Thymus (tissue), 11 donors: ENCODE results near the gene CRTC1. TPM values are rescaled to one million over a fixed set of nuclear protein-coding genes. Genes with fewer than 3 reads are reported as not detected.
"Not testable (repeated sequence)": the region's sequence is repeated elsewhere in the genome, so short reads cannot be mapped to it uniquely, and the experiment has no call there.

Source experiments
- DNase-seq, 9 donors: peaks; one replicate each; pipeline ENCODE4 v3.0.0-alpha.2; 2013; ENCODE audit warnings: low spot score in 9 of 9, low read depth in 6 of 9, missing footprints in 1 of 9
- H3K27ac ChIP-seq, 2 donors: one replicate each; pipeline ENCODE4 v1.5.1; 2013; ENCODE audit warnings: control low read depth in 1 of 2, low read depth in 1 of 2, low read length in 1 of 2, mild to moderate bottlenecking in 1 of 2, moderate library complexity in 1 of 2
- H3K27me3 ChIP-seq, 2 donors: one replicate each; pipeline ENCODE4 v1.5.1; 2013; ENCODE audit warnings: low read length in 1 of 2; ENCODE audit not compliant: control insufficient read depth in 2 of 2, insufficient read depth in 1 of 2
- H3K36me3 ChIP-seq, 2 donors: one replicate each; pipeline ENCODE4 v1.5.1; 2013; ENCODE audit warnings: low read length in 1 of 2, mild to moderate bottlenecking in 1 of 2, moderate library complexity in 1 of 2; ENCODE audit not compliant: control insufficient read depth in 2 of 2, insufficient read depth in 2 of 2
- H3K4me1 ChIP-seq, 2 donors: one replicate each; pipeline ENCODE4 v1.5.1; 2013; ENCODE audit warnings: low read length in 2 of 2; ENCODE audit not compliant: control insufficient read depth in 2 of 2, insufficient read depth in 2 of 2
- H3K4me3 ChIP-seq, 2 donors: one replicate each; pipeline ENCODE4 v1.5.1; 2013; ENCODE audit warnings: low read length in 2 of 2, control low read depth in 1 of 2, mild to moderate bottlenecking in 1 of 2
- H3K9me3 ChIP-seq, 2 donors: one replicate each; pipeline ENCODE4 v1.5.1; 2013; ENCODE audit warnings: low read length in 1 of 2, mild to moderate bottlenecking in 1 of 2; ENCODE audit not compliant: control insufficient read depth in 2 of 2, insufficient read depth in 1 of 2
- WGBS: extraction: QIAGEN DNeasy Blood & Tissue Kit; methylation state at CpG from one replicate; pipeline ENCODE4 v1.1.7; 2013; 5-methylcytosine and 5-hydroxymethylcytosine counted together
- polyA plus RNA-seq: library from polyadenylated mRNA; stranded (reverse); fragments of 200-250 nt; gene quantifications from one replicate; pipeline ENCODE4 v1.2.3, GENCODE V29; 2013
- total RNA-seq: library from RNA; stranded (reverse); fragments of 120-200 nt; gene quantifications from one replicate; pipeline ENCODE4 v1.2.4, GENCODE V29; 2013
- donor health status: healthy.

CRTC1 gene
- total and polyA plus RNA-seq, 2 donors, result 1.2 to 9.7 TPM

- DNase-seq, result no peak
- Histone ChIP-seq H3K4me1 (no peaks in the 10 kb centered on the region), H3K36me3 (peaks cover 17 to 30% of the 10 kb centered on the region in 2 donors), H3K4me3 (no peak overlapping the region), H3K9me3 (no peaks in the 10 kb centered on the region), H3K27me3 (no peaks in the 10 kb centered on the region), H3K27ac (no peak overlapping the region)
- 93% methylated on average over 35 of the region's 35 CpGs for WGBS
These were observed 12.0 kb upstream of the CRTC1 start for GRCh38 chr19:18671303-18672043.

DNA sequence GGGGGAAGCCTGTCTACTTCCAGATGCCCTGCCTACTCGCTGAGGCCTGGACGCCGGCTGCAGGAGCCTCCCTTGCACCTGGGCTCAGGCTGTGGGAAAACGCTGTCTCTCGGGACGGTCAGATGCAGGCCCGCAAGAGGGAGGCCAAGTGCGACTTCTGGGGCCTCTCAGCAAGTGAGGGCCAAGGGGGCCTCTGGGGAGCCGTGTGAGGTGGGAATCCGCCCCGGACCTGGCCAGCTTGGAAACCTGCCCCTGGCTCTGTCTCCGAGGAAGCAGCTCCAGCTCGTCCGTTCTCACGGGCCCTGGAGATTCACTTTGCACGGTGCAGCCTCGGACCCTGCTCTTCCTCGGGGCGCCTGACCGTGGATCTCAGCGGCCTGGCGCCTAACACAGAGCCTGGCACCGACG lies 11.4 kb upstream of the CRTC1 start:
- WGBS, result 98% methylated on average over 24 of the region's 24 CpGs
- Histone ChIP-seq H3K36me3 (peaks cover 17 to 29% of the 10 kb centered on the region in 2 donors), H3K4me1 (no peaks in the 10 kb centered on the region), H3K9me3 (no peaks in the 10 kb centered on the region), H3K27me3 (no peaks in the 10 kb centered on the region), H3K27ac (no peak overlapping the region), H3K4me3 (no peak overlapping the region)
- no peak for DNase-seq

DNA sequence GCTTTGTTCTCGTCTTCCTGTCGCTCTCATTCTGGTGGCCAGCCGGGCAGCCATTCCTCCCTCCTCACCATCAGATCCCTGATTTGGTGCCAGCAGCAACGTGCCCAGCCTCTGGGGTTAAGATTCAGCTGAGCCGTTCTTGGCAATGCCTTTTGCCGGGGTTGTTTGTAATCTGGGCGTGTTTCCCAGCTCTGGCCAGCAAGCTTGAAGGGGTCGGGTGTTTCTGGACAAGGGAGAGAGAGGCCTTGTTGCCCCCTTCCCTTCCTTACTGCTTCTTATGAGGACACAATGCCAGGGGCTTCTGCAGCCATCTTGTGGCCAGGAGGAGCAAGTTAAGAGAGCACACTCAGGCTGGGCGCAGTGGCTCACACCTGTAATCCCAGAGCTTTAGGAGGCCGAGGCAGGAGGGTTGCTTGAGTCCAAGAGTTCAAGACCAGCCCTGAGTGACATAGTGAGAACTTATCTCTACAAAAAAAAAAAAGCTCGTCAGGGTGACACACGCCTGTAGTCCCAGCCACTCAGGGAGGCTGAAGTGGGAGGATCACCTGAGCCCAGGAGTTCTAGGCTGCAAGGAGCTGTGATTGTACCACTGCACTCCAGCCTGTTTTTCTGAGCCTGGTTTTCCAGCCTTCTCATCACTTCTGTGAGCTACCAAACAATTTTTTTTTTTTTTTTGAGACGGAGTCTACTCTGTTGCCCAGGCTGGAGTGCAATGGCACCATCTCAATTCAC lies 10.7 kb upstream of the CRTC1 start:
- Histone ChIP-seq H3K36me3 (peaks cover 17 to 26% of the 10 kb centered on the region in 2 donors), H3K4me1 (no peaks in the 10 kb centered on the region), H3K27ac (no peak overlapping the region), H3K9me3 (no peaks in the 10 kb centered on the region), H3K4me3 (no peak overlapping the region), H3K27me3 (peaks cover 0 to 1% of the 10 kb centered on the region in 2 donors)
- WGBS, result 91% methylated on average over 13 of the region's 13 CpGs
- DNase-seq, result no peak

DNA sequence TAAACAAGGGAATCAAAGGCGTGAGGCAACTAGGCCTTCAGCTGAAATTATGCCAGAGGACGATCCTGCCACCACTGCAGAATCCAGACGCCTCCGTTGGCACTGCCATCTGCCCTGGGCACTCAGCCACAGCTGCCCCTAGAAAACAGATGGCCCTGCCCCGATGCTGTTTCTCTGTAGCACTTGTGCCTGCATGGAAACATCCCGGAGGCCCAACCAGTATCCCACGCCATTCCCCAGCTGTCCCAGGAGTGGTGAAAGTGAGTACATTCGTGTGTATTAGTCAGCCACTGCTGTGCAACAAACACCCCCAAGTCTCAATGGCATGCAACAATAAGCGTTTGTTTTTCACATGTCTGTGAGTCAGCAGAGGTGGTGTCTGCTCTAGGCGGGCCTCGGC lies 8.9 kb upstream of the CRTC1 start:
- Histone ChIP-seq H3K27ac (no peak overlapping the region), H3K4me1 (no peaks in the 10 kb centered on the region)
- WGBS, result 97% methylated on average over 11 of the region's 11 CpGs

DNA sequence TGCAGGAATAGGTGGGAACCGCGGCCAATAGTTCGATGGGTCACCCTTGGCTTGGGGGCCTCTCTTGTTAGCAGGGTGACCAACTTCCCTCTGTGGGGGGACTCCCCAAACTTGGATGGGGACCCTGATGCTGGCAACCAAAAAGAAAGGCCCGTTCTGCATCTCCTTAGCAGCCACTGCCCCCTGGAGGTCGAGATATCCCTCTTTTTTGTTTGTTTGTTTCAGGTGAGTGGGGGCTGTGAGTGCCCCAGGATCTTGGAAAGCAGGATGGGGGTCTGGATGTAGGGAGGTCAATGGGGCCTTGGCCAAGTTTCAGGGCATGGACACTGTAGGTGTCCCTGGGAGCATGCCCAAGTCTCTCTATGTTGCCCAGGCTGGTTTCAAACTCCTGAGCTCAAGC lies 7.7 kb upstream of the CRTC1 start:
- WGBS, result 55% methylated on average over 5 of the region's 5 CpGs
- peaks cover 0 to 5% of the 10 kb centered on the region in 2 donors for H3K27me3 ChIP-seq
- H3K4me1 ChIP-seq, result no peaks in the 10 kb centered on the region
- H3K27ac ChIP-seq, result no peak overlapping the region
- DNase-seq, result peak in 2 of 9 donors; percentile 37 to 39
- no peak overlapping the region for H3K4me3 ChIP-seq
- peaks cover 0 to 8% of the 10 kb centered on the region in 2 donors for H3K36me3 ChIP-seq
- no peaks in the 10 kb centered on the region for H3K9me3 ChIP-seq

More for the DNA sequence above, 8.9 kb upstream of the CRTC1 start:
- no peak for DNase-seq
- H3K27me3 ChIP-seq, result peaks cover 0 to 5% of the 10 kb centered on the region in 2 donors
- peaks cover under 1 to 8% of the 10 kb centered on the region in 2 donors for H3K36me3 ChIP-seq
- no peak overlapping the region for H3K4me3 ChIP-seq
- no peaks in the 10 kb centered on the region for H3K9me3 ChIP-seq

GRCh38 chr19:18676692-18677091 lies 6.8 kb upstream of the CRTC1 start:
- Histone ChIP-seq H3K9me3 (no peaks in the 10 kb centered on the region), H3K27me3 (peaks cover 0 to 5% of the 10 kb centered on the region in 2 donors), H3K4me1 (no peaks in the 10 kb centered on the region), H3K36me3 (peaks cover 0 to 7% of the 10 kb centered on the region in 2 donors), H3K27ac (no peak overlapping the region), H3K4me3 (no peak overlapping the region)
- DNase-seq, result no peak
- WGBS, result 90% methylated on average over 7 of the region's 7 CpGs

GRCh38 chr19:18677156-18677555 lies 6.3 kb upstream of the CRTC1 start:
- no peak overlapping the region for H3K27ac ChIP-seq
- H3K27me3 ChIP-seq, result peaks cover 0 to 5% of the 10 kb centered on the region in 2 donors
- no peak overlapping the region for H3K4me3 ChIP-seq
- no peak for DNase-seq
- no peaks in the 10 kb centered on the region for H3K4me1 ChIP-seq
- H3K9me3 ChIP-seq, result no peaks in the 10 kb centered on the region
- WGBS, result 88% methylated on average over 13 of the region's 13 CpGs
- H3K36me3 ChIP-seq, result peaks cover 0 to 2% of the 10 kb centered on the region in 2 donors

DNA sequence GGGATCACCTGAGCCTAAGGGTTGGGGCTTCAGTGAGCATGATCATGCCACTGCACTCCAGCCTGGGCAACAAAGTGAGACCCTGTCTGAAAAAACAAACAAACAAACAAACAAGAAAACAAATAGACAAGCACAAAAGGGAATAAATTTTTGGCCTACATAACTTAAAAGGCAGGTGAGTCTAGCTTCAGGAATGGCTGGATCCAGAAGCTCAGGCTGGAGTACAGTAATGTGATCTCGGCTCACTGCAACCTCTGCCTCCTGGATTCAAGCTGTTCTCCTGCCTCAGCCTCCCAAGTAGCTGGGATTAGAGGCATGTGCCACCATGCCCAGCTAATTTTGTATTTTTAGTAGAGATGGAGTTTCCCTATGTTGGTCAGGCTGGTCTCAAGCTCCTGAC lies 3.3 kb upstream of the CRTC1 start:
- not testable (repeated sequence) for H3K36me3 ChIP-seq, H3K4me3 ChIP-seq, H3K27ac ChIP-seq, H3K9me3 ChIP-seq, H3K27me3 ChIP-seq, DNase-seq
- peaks cover 6 to 16% of the 10 kb centered on the region in 2 donors for H3K4me1 ChIP-seq
- WGBS, result 100% methylated on average over 1 of the region's 1 CpG

DNA sequence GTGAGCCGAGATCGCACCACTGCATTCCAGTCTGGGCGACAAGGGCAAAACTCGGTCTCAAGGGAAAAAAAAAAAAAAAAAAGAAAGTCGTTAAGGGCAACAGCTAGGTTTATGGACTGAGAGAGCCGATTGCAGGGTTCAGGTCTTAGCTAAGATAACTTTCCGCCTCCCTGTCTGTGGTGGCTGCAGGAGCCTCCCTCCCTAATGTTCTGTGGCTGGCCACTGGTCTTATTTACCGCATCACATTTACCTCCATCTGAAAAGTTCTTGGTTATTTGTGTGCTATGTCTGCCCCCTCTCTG lies 722 bp upstream of the CRTC1 start:
- H3K4me3 ChIP-seq, result peak overlapping the region; percentile 62 to 70
- H3K36me3 ChIP-seq, result no peaks in the 10 kb centered on the region
- no peaks in the 10 kb centered on the region for H3K9me3 ChIP-seq
- DNase-seq, result no peak
- peaks cover 0 to 4% of the 10 kb centered on the region in 2 donors for H3K27me3 ChIP-seq
- H3K4me1 ChIP-seq, result peaks cover 6 to 16% of the 10 kb centered on the region in 2 donors
- WGBS, result 69% methylated on average over 8 of the region's 8 CpGs
- H3K27ac ChIP-seq, result no peak overlapping the region
